GM10248 (cell line): ENCODE data around the gene ASRGL1.

Source experiments
- CTCF ChIA-PET: fragments of 300-600 bp; sonication (Branson Sonifier 250); formaldehyde crosslinking; extraction: SDS; loops from one replicate; lab custom pipeline; 2021; ENCODE audit warnings: antibody characterized with exemption; lab: Yijun Ruan, JAX
- POLR2A ChIA-PET: fragments of 350-650 bp; sonication (Branson Sonifier 250); formaldehyde crosslinking; extraction: SDS; loops from one replicate; lab custom pipeline; 2020; ENCODE audit warnings: antibody characterized with exemption; lab: Yijun Ruan, JAX
- DNase-seq: peaks from one replicate; pipeline ENCODE4 v3.0.0; 2012; ENCODE audit errors: extremely low spot score
- TF ChIP-seq, protein P1 (sequence below): IDR thresholded peaks from 2 replicates; pipeline ENCODE4 v1.5.1; 2012; ENCODE audit warnings: mild to moderate bottlenecking, low read depth; ENCODE audit errors: extremely low read depth, missing control alignments, control extremely low read depth

The ASRGL1 gene

DNA sequence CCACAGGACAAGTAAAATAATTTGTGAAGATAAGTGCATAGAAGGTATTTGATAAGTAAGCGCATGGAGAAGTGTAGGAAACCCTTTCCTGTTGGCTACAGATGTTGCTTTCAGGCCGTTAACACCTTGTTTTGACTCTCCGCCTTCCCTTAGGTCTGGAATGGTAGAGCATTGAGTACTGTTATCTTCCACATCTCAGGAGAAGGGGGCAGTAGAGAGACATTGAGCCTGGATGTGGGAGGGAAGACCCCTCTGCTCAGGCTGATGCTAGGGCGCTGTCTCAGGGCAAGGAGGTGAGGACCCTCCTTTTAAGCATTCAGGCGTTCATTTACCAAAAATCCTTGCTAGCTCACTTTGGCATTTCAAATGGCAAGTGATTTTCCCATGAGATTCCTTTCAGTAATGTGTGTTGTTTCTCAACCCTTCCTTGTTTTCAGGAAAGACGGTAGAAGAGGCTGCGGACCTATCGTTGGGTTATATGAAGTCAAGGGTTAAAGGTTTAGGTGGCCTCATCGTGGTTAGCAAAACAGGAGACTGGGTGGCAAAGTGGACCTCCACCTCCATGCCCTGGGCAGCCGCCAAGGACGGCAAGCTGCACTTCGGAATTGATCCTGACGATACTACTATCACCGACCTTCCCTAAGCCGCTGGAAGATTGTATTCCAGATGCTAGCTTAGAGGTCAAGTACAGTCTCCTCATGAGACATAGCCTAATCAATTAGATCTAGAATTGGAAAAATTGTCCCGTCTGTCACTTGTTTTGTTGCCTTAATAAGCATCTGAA, 54.6 kb downstream of the ASRGL1 start:
- no peak for DNase-seq
- ChIA-PET CTCF (interaction anchor here (0.7 to 4.9 kb wide), 5 partner anchors 11 to 169 kb away, joined by 3 to 34 read pairs (median 3); no protein-coding TSS in a partner anchor), POLR2A (no interaction called here)
- TF ChIP-seq, protein P1, sequence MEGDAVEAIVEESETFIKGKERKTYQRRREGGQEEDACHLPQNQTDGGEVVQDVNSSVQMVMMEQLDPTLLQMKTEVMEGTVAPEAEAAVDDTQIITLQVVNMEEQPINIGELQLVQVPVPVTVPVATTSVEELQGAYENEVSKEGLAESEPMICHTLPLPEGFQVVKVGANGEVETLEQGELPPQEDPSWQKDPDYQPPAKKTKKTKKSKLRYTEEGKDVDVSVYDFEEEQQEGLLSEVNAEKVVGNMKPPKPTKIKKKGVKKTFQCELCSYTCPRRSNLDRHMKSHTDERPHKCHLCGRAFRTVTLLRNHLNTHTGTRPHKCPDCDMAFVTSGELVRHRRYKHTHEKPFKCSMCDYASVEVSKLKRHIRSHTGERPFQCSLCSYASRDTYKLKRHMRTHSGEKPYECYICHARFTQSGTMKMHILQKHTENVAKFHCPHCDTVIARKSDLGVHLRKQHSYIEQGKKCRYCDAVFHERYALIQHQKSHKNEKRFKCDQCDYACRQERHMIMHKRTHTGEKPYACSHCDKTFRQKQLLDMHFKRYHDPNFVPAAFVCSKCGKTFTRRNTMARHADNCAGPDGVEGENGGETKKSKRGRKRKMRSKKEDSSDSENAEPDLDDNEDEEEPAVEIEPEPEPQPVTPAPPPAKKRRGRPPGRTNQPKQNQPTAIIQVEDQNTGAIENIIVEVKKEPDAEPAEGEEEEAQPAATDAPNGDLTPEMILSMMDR: no peak

DNA sequence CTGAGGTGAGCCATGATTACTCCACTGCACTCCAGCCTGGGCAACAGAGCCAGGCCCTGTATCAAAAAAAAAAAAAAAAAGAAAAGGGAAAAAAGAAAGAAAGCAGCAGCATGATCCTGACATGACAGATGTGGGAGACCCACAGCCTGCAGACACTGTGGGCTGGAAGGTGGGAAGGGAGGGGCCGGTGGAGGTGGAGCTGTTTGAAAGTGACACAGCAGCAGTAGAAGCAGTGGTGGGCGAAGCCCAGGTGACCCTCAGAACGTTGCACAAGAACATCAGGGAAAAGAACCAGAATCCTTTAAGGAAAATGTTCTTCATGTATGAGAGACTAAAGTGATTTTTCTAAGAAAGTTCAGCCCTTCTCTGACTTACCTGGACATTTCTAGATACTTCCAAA, 55.3 kb downstream of the ASRGL1 start:
- CTCF ChIA-PET: interaction anchor here (0.8 to 4.9 kb wide), 5 partner anchors 11 to 169 kb away, joined by 3 to 34 read pairs (median 3); no protein-coding TSS in a partner anchor
- POLR2A ChIA-PET: interaction anchor here (0.7 kb wide), 1 partner anchor 526 kb away, joined by 4 read pairs; no protein-coding TSS in a partner anchor
- DNase-seq: no peak
- TF ChIP-seq, protein P1: no peak

DNA sequence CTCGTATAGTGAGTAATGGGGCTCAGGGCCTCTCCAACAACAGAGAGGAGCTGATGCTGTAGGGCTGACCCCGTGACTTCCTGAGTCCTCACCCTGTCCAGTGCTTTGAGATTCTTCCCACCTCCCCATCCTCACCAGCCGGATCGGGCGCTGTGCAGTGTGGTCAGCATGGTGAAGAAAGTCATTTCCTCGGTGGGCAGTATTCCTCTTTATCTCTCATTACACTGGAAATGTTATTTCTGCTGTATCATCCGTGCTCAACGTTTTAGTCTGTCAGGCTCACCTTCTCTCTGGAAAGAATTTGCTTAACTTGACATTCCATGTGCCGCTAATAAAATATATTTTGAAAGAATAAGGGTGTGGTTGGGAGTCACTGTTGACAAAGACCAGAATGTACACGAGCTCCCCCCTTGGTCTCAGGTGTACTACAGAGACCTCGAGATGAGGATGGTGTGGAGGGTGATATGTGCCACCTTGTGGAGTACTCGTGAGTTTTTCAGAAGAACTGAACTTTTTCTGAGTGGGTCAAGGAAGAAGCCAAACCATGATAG, 55.9 kb downstream of the ASRGL1 start:
- TF ChIP-seq, protein P1: no peak
- POLR2A ChIA-PET: interaction anchor here (0.7 kb wide), 1 partner anchor 525 kb away, joined by 4 read pairs; no protein-coding TSS in a partner anchor
- DNase-seq: peak; percentile 30
- CTCF ChIA-PET: interaction anchor here (0.6 to 4.9 kb wide), 8 partner anchors 12 to 628 kb away, joined by 3 to 34 read pairs (median 3); no protein-coding TSS in a partner anchor

DNA sequence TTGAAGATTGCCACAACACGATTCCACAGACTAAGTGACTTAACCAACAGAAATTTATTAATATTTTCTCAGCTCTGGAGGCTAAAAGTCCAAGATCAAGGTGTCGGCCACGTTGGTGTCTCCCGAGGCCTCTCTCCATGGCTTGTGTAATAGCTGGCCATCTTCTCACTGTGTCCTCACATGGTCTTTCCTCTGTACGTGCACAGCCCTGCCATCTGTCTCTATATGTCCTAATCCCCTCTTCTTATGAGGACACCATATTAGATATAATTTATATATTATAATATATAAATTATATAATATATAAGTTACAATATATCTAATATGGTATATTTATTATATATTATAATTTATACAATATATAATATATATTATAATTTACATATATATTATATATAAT, 56.5 kb downstream of the ASRGL1 start:
- DNase-seq: no peak
- ChIA-PET POLR2A (no interaction called here), CTCF (interaction anchor here (0.8 to 4.9 kb wide), 8 partner anchors 10 to 627 kb away, joined by 3 to 34 read pairs (median 10); no protein-coding TSS in a partner anchor)
- TF ChIP-seq, protein P1: no peak

DNA sequence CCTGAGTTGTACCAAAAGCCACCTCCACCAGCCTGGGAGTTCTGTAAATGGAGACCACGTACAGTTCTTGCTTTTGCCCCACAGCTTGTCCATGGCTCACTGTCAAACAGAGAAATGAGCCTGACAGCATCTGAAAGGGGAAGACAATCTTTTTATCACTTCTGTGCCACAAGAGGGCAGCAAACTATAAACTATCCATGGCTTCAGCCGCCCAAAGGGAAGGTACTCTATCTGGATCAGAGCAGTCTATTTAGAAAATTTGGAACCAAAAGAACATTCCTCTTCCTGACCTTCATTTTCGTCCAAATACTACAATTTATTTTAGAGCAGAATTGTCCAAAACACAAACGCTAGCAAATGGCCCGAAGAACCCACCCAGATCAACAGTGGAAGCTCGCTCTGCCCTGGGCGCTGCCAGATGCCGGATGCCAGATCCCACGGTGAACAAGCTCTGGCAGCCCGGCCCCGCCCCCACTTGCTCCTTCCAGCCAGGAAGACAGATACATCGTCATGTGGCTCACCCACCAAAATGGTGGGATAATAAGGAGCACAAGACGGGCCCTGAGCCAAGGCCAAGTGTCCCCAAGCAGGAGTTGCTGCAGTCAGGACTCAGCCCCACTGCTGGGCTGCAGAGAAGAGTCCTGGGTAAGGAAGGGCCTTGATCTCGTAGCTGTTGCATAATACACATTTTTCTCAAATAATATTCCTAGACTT, 57.7 kb downstream of the ASRGL1 start:
- TF ChIP-seq, protein P1: peak; percentile 64
- DNase-seq: peak; percentile 81
- ChIA-PET POLR2A (no interaction called here), CTCF (interaction anchor here (0.7 to 4.9 kb wide), 30 partner anchors 9 to 422 kb away, joined by 3 to 34 read pairs (median 4); partner anchors contain the start of genes LRRN4CL and TAF6L)
